WI38 (cell line): ENCODE data around the gene TBC1D20.

Experiments used
- H3K4me3 ChIP-seq: 2 replicates; pipeline ENCODE4 v1.5.1; 2011; ENCODE audit warnings: low read depth, mild to moderate bottlenecking, control low read depth, low read length
- TF ChIP-seq, protein P1 (sequence below): IDR thresholded peaks from 2 replicates; pipeline ENCODE4 v1.5.1; 2012; ENCODE audit warnings: low read depth, mild to moderate bottlenecking, control low read depth, low read length

TBC1D20 gene

DNA sequence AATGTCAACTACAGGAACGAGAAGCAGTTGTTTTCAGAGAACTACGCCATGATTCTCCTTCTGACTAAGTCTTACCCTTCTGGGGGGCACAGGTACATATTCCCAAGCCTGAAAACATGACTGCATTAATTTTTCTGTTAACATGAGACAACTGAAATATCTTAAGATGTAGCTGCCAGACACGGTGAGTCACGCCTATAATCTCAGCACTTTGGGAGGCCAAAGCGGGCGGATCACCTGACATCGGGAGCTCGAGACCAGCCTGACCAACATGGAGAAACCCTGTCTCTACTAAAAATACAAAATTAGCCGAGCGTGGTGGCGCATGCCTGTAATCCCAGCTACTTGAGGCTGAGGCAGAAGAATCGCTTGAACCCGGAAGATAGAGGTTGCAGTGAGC, 21.7 kb downstream of the TBC1D20 start:
- TF ChIP-seq, protein P1, sequence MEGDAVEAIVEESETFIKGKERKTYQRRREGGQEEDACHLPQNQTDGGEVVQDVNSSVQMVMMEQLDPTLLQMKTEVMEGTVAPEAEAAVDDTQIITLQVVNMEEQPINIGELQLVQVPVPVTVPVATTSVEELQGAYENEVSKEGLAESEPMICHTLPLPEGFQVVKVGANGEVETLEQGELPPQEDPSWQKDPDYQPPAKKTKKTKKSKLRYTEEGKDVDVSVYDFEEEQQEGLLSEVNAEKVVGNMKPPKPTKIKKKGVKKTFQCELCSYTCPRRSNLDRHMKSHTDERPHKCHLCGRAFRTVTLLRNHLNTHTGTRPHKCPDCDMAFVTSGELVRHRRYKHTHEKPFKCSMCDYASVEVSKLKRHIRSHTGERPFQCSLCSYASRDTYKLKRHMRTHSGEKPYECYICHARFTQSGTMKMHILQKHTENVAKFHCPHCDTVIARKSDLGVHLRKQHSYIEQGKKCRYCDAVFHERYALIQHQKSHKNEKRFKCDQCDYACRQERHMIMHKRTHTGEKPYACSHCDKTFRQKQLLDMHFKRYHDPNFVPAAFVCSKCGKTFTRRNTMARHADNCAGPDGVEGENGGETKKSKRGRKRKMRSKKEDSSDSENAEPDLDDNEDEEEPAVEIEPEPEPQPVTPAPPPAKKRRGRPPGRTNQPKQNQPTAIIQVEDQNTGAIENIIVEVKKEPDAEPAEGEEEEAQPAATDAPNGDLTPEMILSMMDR: no peak
- no peak overlapping the region for H3K4me3 ChIP-seq

- TF ChIP-seq, protein P1: no peak
- no peak overlapping the region for H3K4me3 ChIP-seq
Observed at GRCh38 chr20:440148-440547, 22.2 kb downstream of the TBC1D20 start.

- H3K4me3 ChIP-seq: no peak overlapping the region
- TF ChIP-seq, protein P1: no peak
Observed at GRCh38 chr20:438571-439469, 23.5 kb downstream of the TBC1D20 start.

- no peak overlapping the region for H3K4me3 ChIP-seq
- TF ChIP-seq, protein P1: no peak
Observed at GRCh38 chr20:437787-438486, 24.4 kb downstream of the TBC1D20 start.

GRCh38 chr20:436476-436875, 25.9 kb downstream of the TBC1D20 start:
- H3K4me3 ChIP-seq: no peak overlapping the region
- TF ChIP-seq, protein P1: no peak

GRCh38 chr20:435558-435957, 26.8 kb downstream of the TBC1D20 start:
- TF ChIP-seq, protein P1: no peak
- H3K4me3 ChIP-seq: no peak overlapping the region
